Heart left ventricle (tissue), 13 donors: ENCODE measurements around the gene RNPS1.

ENCODE experiments used
- CTCF ChIP-seq, 12 donors: fragments of 200-600 bp; sonication (generic) in 4 of 12; IDR thresholded peaks; one replicate each; pipeline versions ENCODE4 v1.5.0 to v1.8.0; 2018 to 2022; ENCODE audit warnings: antibody characterized with exemption in 12 of 12, mild to moderate bottlenecking in 5 of 12
- POLR2A ChIP-seq, 2 donors: fragments of 450-650 bp; IDR thresholded peaks; one replicate each; pipeline ENCODE4 v1.6.1; 2017; ENCODE audit warnings: antibody characterized with exemption in 2 of 2, mild to moderate bottlenecking in 2 of 2, moderate library complexity in 2 of 2
- donor health status: ischemic (EF 13 %, LVEDD 7.1; RV severe dilation, severe dysfunction).
- donor health status: DM: no; HTN: yes; CAD: no.
- donor health status: DM: no; HTN: no; CAD: no.
- donor health status: ischemic (EF 25% LVEDD 6.9; RV normal size, moderate dysfunction).
- donor health status: ischemic (EF 25% LVEDD 5.7; RV mildly dilated, moderate dysfunction).
- donor health status: ischemic (EF 35%, LVEDD 5.7; RV mildly dilated, moderate dysfunction).
- donor health status: nonischemic (EF 11% LVEDD 7.7; RV severe dilation, severe dysfunction).
- donor health status: DM: yes; HTN: yes; CAD: no.
- donor health status: PGD.
- donor health status: ischemic (EF 29% LVEDD 5.4; RV normal size, mild dysfunction).
- donor health status: nonischemic (EF 23%, LVEDD 6.1; RV moderate dilation, normal function).

GRCh38 chr16:2297506-2297860 is 29.6 kb upstream of the RNPS1 start:
- no peak for TF ChIP-seq POLR2A (IDR thresholded peaks at IDR 0.05)
- no peak for TF ChIP-seq CTCF (IDR thresholded peaks at IDR 0.05)
